ENCODE measurements around the gene GARIN5B. TPM values are rescaled to one million over a fixed set of nuclear protein-coding genes. Genes with fewer than 3 reads are reported as not detected.

GARIN5B gene
- polyA plus RNA-seq, 1 of the 3 experiments (the other 2 are of a cell fraction), result not detected

GRCh38 chr19:55311797-55312196, 51.3 kb downstream of the GARIN5B start:
- H3K27me3 ChIP-seq (ENCODE audit: insufficient read depth), result no peaks in the 10 kb centered on the region
- TF ChIP-seq, protein P1, sequence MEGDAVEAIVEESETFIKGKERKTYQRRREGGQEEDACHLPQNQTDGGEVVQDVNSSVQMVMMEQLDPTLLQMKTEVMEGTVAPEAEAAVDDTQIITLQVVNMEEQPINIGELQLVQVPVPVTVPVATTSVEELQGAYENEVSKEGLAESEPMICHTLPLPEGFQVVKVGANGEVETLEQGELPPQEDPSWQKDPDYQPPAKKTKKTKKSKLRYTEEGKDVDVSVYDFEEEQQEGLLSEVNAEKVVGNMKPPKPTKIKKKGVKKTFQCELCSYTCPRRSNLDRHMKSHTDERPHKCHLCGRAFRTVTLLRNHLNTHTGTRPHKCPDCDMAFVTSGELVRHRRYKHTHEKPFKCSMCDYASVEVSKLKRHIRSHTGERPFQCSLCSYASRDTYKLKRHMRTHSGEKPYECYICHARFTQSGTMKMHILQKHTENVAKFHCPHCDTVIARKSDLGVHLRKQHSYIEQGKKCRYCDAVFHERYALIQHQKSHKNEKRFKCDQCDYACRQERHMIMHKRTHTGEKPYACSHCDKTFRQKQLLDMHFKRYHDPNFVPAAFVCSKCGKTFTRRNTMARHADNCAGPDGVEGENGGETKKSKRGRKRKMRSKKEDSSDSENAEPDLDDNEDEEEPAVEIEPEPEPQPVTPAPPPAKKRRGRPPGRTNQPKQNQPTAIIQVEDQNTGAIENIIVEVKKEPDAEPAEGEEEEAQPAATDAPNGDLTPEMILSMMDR (IDR thresholded peaks at IDR 0.05), result no peak
- TF ChIP-seq GATA2 (CRISPR knock-in tag; IDR thresholded peaks at IDR 0.05) (no peak), RCOR1 (IDR thresholded peaks at IDR 0.05; ENCODE audit: low read length) (no peak), SIN3A (IDR thresholded peaks at IDR 0.05; ENCODE audit: borderline replicate concordance, low read depth, low read length) (no peak), TEAD4 (IDR thresholded peaks at IDR 0.05; ENCODE audit: borderline replicate concordance, insufficient read depth) (no peak), POLR2AphosphoS5 (IDR thresholded peaks at IDR 0.05; ENCODE audit: low read depth, low read length) (no peak), CHD2 (IDR thresholded peaks at IDR 0.05; ENCODE audit: low read length, partially characterized antibody) (no peak), PBX3 (IDR thresholded peaks at IDR 0.05) (no peak), ZBTB33 (IDR thresholded peaks at IDR 0.05; ENCODE audit: borderline replicate concordance, low read depth) (no peak), TAF1 (IDR thresholded peaks at IDR 0.05; ENCODE audit: borderline replicate concordance, low read depth, low read length) (no peak), SMC3 (IDR thresholded peaks at IDR 0.05; ENCODE audit: low read depth, low read length) (no peak), EZH2phosphoT487 (IDR thresholded peaks at IDR 0.05; ENCODE audit: borderline replicate concordance, low read depth) (no peak), REST (IDR thresholded peaks at IDR 0.05; ENCODE audit: low read depth, low read length) (no peak), MEF2A (IDR thresholded peaks at IDR 0.05; ENCODE audit: borderline replicate concordance, low read depth) (no peak), FOXJ3 (CRISPR knock-in tag; IDR thresholded peaks at IDR 0.05) (no peak), RFX5 (IDR thresholded peaks at IDR 0.05; ENCODE audit: low read length) (no peak), YY1 (IDR thresholded peaks at IDR 0.05; ENCODE audit: low read depth) (no peak), RXRA (IDR thresholded peaks at IDR 0.05; ENCODE audit: borderline replicate concordance, low read depth) (no peak)
- TF ChIP-seq, protein P2, sequence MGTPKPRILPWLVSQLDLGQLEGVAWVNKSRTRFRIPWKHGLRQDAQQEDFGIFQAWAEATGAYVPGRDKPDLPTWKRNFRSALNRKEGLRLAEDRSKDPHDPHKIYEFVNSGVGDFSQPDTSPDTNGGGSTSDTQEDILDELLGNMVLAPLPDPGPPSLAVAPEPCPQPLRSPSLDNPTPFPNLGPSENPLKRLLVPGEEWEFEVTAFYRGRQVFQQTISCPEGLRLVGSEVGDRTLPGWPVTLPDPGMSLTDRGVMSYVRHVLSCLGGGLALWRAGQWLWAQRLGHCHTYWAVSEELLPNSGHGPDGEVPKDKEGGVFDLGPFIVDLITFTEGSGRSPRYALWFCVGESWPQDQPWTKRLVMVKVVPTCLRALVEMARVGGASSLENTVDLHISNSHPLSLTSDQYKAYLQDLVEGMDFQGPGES (IDR thresholded peaks at IDR 0.05; ENCODE audit: low read depth, low read length), result no peak
- TF ChIP-seq, protein P3, sequence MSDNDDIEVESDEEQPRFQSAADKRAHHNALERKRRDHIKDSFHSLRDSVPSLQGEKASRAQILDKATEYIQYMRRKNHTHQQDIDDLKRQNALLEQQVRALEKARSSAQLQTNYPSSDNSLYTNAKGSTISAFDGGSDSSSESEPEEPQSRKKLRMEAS (IDR thresholded peaks at IDR 0.05; ENCODE audit: low read depth), result no peak
- H3K79me2 ChIP-seq (ENCODE audit: insufficient read depth), result no peaks in the 10 kb centered on the region
- peaks cover 10 to 21% of the 10 kb centered on the region in 2 experiments for H3K36me3 ChIP-seq (replicated peaks in 1 of 2; ENCODE audit: control insufficient read depth in 1 of 2, insufficient read depth in 2 of 2, low read length in 1 of 2)
- H3K4me2 ChIP-seq, result no peak overlapping the region
- H3K27ac ChIP-seq (ENCODE audit: low read depth in 2 of 2, low read length in 1 of 2), result no peak overlapping the region
- ChIA-PET POLR2A (no interaction called here), CTCF (interaction anchor here (0.9 to 7.7 kb wide), 3 partner anchors 9 to 21 kb away, joined by 3 to 46 read pairs (median 5); no protein-coding TSS in a partner anchor)
- H3K9me2 ChIP-seq, result no peaks in the 10 kb centered on the region
- H3K4me1 ChIP-seq (ENCODE audit: control insufficient read depth in 1 of 2, insufficient read depth in 2 of 2, low read depth in 1 of 2, low read length in 1 of 2), result no peaks in the 10 kb centered on the region
- no peaks in the 10 kb centered on the region for H3K9me3 ChIP-seq
- H3K4me3 ChIP-seq (ENCODE audit: low read depth in 2 of 2, low read length in 1 of 2), result no peak overlapping the region
- 97% methylated on average over 4 of the region's 18 CpGs for WGBS (ENCODE audit: low lambda C conversion rate)
- no peak overlapping the region for H2AFZ ChIP-seq (ENCODE audit: low read depth)
- DNase-seq, result peak; percentile 28
- no peak overlapping the region for H3K9ac ChIP-seq
- H4K20me1 ChIP-seq (ENCODE audit: insufficient read depth), result no peaks in the 10 kb centered on the region
- no peaks in the 10 kb centered on the region for H3F3A ChIP-seq (replicated peaks; ENCODE audit: insufficient read depth)
